ENCODE measurements around the gene ACSF2.

The ACSF2 gene

GRCh38 chr17:50479522-50480141, 53.6 kb downstream of the ACSF2 start:
- DNase-seq = peak; percentile 65

GRCh38 chr17:50480142-50480764, 54.2 kb downstream of the ACSF2 start:
- DNase-seq = no peak

GRCh38 chr17:50480854-50481490, 55.0 kb downstream of the ACSF2 start:
- no peak for DNase-seq

GRCh38 chr17:50481648-50482047, 55.6 kb downstream of the ACSF2 start:
- DNase-seq = no peak

- DNase-seq = no peak
Measured at GRCh38 chr17:50482110-50482509, 56.1 kb downstream of the ACSF2 start.

- peak; percentile 67 for DNase-seq
Measured at GRCh38 chr17:50482516-50482915, 56.5 kb downstream of the ACSF2 start.

- no peak for DNase-seq
Measured at GRCh38 chr17:50483266-50483665, 57.2 kb downstream of the ACSF2 start.

GRCh38 chr17:50484386-50485155, 58.6 kb downstream of the ACSF2 start:
- no peak for DNase-seq

GRCh38 chr17:50487213-50488096, 61.4 kb downstream of the ACSF2 start:
- DNase-seq = peak; percentile 46

GRCh38 chr17:50488880-50489279, 62.9 kb downstream of the ACSF2 start:
- no peak for DNase-seq

- DNase-seq = no peak
Measured at GRCh38 chr17:50491505-50491904, 65.5 kb downstream of the ACSF2 start.

GRCh38 chr17:50492214-50492613, 66.2 kb downstream of the ACSF2 start:
- no peak for DNase-seq

- no peak for DNase-seq
Measured at GRCh38 chr17:50493744-50494143, 67.7 kb downstream of the ACSF2 start.

- no peak for DNase-seq
Measured at GRCh38 chr17:50495217-50495823, 69.3 kb downstream of the ACSF2 start.

- DNase-seq = no peak
Measured at GRCh38 chr17:50495918-50496317, 69.9 kb downstream of the ACSF2 start.

- no peak for DNase-seq
Measured at GRCh38 chr17:50498021-50498874, 72.2 kb downstream of the ACSF2 start.

- no peak for DNase-seq
Measured at GRCh38 chr17:50499270-50499669, 73.3 kb downstream of the ACSF2 start.

- DNase-seq = no peak
Measured at GRCh38 chr17:50499721-50500120, 73.7 kb downstream of the ACSF2 start.

- no peak for DNase-seq
Measured at GRCh38 chr17:50501054-50501453, 75.0 kb downstream of the ACSF2 start.

- no peak for DNase-seq
Measured at GRCh38 chr17:50502301-50502990, 76.4 kb downstream of the ACSF2 start.
